Esophagus muscularis mucosa (tissue), 3 donors: ENCODE results near the gene SLC24A4.

Experiments
- CTCF ChIP-seq, 3 experiments: fragments of 200-600 bp in 2 of 3; fragments of 450-650 bp in 1 of 3; sonication (generic) in 2 of 3; IDR thresholded peaks; one replicate each; pipeline ENCODE4 v1.5.1; 2017 to 2019; ENCODE audit warnings: antibody characterized with exemption in 3 of 3, mild to moderate bottlenecking in 2 of 3, moderate library complexity in 1 of 3
- POLR2A ChIP-seq: fragments of 450-650 bp; IDR thresholded peaks from one replicate; pipeline ENCODE4 v1.6.1; 2017; ENCODE audit warnings: antibody characterized with exemption, moderate library complexity, mild to moderate bottlenecking, low read depth
- POLR2AphosphoS5 ChIP-seq, 2 donors: sonication (generic); formaldehyde crosslinking; IDR thresholded peaks; one replicate each; pipeline ENCODE4 v1.6.1; 2017; ENCODE audit warnings: antibody characterized with exemption in 2 of 2

DNA sequence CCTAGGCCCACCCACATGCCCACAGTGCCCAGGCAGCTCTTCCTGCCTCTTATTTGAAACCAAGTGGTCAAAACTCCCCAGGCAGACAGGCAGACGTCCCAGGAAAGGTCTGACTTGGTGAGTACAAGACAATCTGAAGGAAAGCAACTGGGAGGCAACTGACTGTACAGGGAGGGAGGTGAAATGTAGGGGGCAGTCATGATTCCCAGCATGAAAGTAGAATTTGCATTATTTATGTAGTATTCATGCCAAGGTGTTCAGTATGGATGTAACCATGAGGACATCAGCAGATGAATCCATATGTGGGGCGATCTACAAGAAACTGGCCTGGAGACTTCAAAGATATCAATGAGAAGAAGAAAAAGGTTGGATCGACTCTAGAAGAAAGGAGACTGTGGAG lies 46.1 kb downstream of the SLC24A4 start:
- no peak for TF ChIP-seq CTCF (IDR thresholded peaks at IDR 0.05)
- TF ChIP-seq POLR2A, result no peak
- no peak for TF ChIP-seq POLR2AphosphoS5 (IDR thresholded peaks at IDR 0.05)
